ENCODE data around the gene SCAP.
A peak's percentile ranks its signal among the peaks of the same experiment; 100 is the strongest.

SCAP gene

DNA sequence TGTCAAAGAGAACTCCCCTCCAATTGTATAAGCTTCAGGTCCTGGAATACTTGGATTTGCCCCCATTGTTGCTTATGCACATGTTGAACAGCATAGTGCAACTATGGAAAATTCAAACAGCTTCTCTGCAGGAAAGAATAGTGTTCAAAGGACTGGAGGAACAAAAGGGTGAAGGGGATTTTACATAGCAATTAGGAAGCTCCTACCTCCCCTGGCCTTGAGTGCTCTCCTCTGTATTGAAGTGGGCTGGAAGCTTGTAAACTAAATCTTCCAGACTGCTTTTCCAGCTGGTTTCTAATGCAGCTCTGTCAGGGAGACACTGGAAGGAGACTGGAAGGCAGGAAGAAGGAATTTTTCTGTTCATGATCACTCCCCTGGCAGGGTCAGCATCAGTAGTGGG is 45.0 kb upstream of the SCAP start:
- Histone ChIP-seq H3K27ac (ENCODE audit: low read length) (no peak overlapping the region), H3K4me2 (ENCODE audit: insufficient read depth, low read length) (no peak overlapping the region), H2AFZ (ENCODE audit: low read depth, low read length) (peak overlapping the region; percentile 93; the same call in 1 of the 2 replicates), H3K79me2 (ENCODE audit: insufficient read depth, low read length) (no peaks in the 10 kb centered on the region), H3K36me3 (ENCODE audit: insufficient read depth, low read length) (no peaks in the 10 kb centered on the region), H3K9ac (ENCODE audit: low read depth, low read length) (no peak overlapping the region), H3K4me3 (ENCODE audit: low read depth in 1 of 2, low read length in 2 of 2) (no peak overlapping the region), H3K9me3 (ENCODE audit: insufficient read depth, low read length, severe bottlenecking) (no peaks in the 10 kb centered on the region), H4K20me1 (ENCODE audit: insufficient read depth, low read length) (no peaks in the 10 kb centered on the region), H3K27me3 (ENCODE audit: insufficient read depth, low read length, poor library complexity) (no peaks in the 10 kb centered on the region), H3K4me1 (ENCODE audit: insufficient read depth, low read length) (peaks cover 8% of the 10 kb centered on the region)
- no peak for ATAC-seq (ENCODE audit: insufficient read depth, low read depth)
- no peak for TF ChIP-seq EZH2 (IDR thresholded peaks at IDR 0.05; ENCODE audit: borderline replicate concordance, low read depth, low read length, severe bottlenecking)
- TF ChIP-seq CTCF (IDR thresholded peaks at IDR 0.05; ENCODE audit: borderline replicate concordance, extremely low read depth, low read length, poor library complexity, severe bottlenecking), result no peak
- DNase-seq, result no peak

DNA sequence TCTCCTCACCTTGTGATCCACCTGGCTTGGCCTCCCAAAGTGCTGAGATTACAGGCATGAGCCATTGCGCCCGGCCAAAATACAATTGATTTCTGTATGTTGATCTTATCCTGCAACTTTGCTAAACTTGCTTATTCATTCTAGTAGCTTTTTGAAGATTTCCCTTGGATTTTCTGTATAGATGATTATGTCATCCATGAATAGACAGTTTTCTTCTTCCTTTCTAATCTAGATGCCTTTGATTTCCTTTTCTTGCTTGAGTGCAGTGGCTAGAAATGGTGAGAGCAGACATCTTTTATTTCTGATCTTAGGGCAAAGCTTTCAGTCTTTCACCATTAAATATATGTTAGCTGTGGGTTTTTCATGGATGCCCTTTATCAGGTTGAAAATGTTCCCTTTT is 42.2 kb upstream of the SCAP start:
- no peak for TF ChIP-seq CTCF (IDR thresholded peaks at IDR 0.05; ENCODE audit: borderline replicate concordance, extremely low read depth, low read length, poor library complexity, severe bottlenecking)
- no peak for TF ChIP-seq EZH2 (IDR thresholded peaks at IDR 0.05; ENCODE audit: borderline replicate concordance, low read depth, low read length, severe bottlenecking)
- no peak for ATAC-seq (ENCODE audit: insufficient read depth, low read depth)
- no peak overlapping the region for H3K27ac ChIP-seq (ENCODE audit: low read length)
- peaks cover 14% of the 10 kb centered on the region for H3K4me1 ChIP-seq (ENCODE audit: insufficient read depth, low read length)
- H4K20me1 ChIP-seq (ENCODE audit: insufficient read depth, low read length), result no peaks in the 10 kb centered on the region
- no peak overlapping the region for H3K4me3 ChIP-seq (ENCODE audit: low read depth in 1 of 2, low read length in 2 of 2)
- H3K36me3 ChIP-seq (ENCODE audit: insufficient read depth, low read length), result no peaks in the 10 kb centered on the region
- no peaks in the 10 kb centered on the region for H3K27me3 ChIP-seq (ENCODE audit: insufficient read depth, low read length, poor library complexity)
- no peaks in the 10 kb centered on the region for H3K9me3 ChIP-seq (ENCODE audit: insufficient read depth, low read length, severe bottlenecking)
- H2AFZ ChIP-seq (ENCODE audit: low read depth, low read length), result peak overlapping the region; percentile 27; the same call in 1 of the 2 replicates
- H3K9ac ChIP-seq (ENCODE audit: low read depth, low read length), result no peak overlapping the region
- no peak overlapping the region for H3K4me2 ChIP-seq (ENCODE audit: insufficient read depth, low read length)
- peaks cover 2% of the 10 kb centered on the region for H3K79me2 ChIP-seq (ENCODE audit: insufficient read depth, low read length)
- no peak for DNase-seq

DNA sequence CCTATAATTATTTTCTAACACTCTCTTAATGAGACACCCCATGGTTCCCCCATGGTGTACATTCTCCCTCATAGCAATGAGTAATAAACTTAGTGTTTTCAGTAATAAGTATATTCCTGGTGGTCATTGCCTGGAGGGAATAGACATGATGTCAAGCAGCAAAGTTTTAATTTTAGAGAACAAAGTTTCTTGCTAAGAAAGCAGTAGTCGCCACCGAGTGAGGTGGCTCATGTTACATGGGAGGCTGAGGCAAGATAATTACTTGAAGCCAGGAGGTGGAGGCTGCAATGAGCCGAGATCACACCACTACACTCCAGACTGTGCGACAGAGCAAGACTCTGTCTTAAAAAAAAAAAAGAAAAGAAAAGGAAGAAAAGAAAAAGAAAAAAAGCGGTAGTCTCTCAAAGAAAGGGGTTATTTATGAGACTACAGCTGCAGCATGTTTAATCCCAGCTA is 40.2 kb upstream of the SCAP start:
- Histone ChIP-seq H3K4me2 (ENCODE audit: insufficient read depth, low read length) (no peak overlapping the region), H3K4me3 (ENCODE audit: low read depth in 1 of 2, low read length in 2 of 2) (no peak overlapping the region), H3K9me3 (ENCODE audit: insufficient read depth, low read length, severe bottlenecking) (no peaks in the 10 kb centered on the region), H4K20me1 (ENCODE audit: insufficient read depth, low read length) (0 out of 2 replicates have a peak, but pooled peaks cover 3% of the 10 kb centered on the region), H3K79me2 (ENCODE audit: insufficient read depth, low read length) (peaks cover 23% of the 10 kb centered on the region), H3K27ac (ENCODE audit: low read length) (no peak overlapping the region), H3K4me1 (ENCODE audit: insufficient read depth, low read length) (peaks cover 23% of the 10 kb centered on the region), H3K27me3 (ENCODE audit: insufficient read depth, low read length, poor library complexity) (no peaks in the 10 kb centered on the region), H3K36me3 (ENCODE audit: insufficient read depth, low read length) (peaks cover 10% of the 10 kb centered on the region), H3K9ac (ENCODE audit: low read depth, low read length) (no peak overlapping the region), H2AFZ (ENCODE audit: low read depth, low read length) (no peak overlapping the region)
- ATAC-seq (ENCODE audit: insufficient read depth, low read depth) (no peak), DNase-seq (no peak)
- TF ChIP-seq EZH2 (IDR thresholded peaks at IDR 0.05; ENCODE audit: borderline replicate concordance, low read depth, low read length, severe bottlenecking) (no peak), CTCF (IDR thresholded peaks at IDR 0.05; ENCODE audit: borderline replicate concordance, extremely low read depth, low read length, poor library complexity, severe bottlenecking) (no peak)

All from DND-41 (cell line).